GM19438 (cell line): ENCODE measurements around the gene APRT.

Experiments
- ATAC-seq: cut with Tn5 transposase; IDR thresholded peaks from one replicate; pipeline ENCODE4 v1.9.1; 2021; ENCODE audit warnings: low read depth; ENCODE audit not compliant: unreplicated experiment

The APRT gene

GRCh38 chr16:88809068-88809675 is 2.6 kb downstream of the APRT start:
- no peak for ATAC-seq

- ATAC-seq, result no peak
These were observed 3.9 kb downstream of the APRT start for GRCh38 chr16:88807626-88808453.

- no peak for ATAC-seq
These were observed 4.5 kb downstream of the APRT start for GRCh38 chr16:88807142-88807625.

GRCh38 chr16:88806491-88807111 is 5.1 kb downstream of the APRT start:
- ATAC-seq, result no peak

GRCh38 chr16:88805887-88806393 is 5.8 kb downstream of the APRT start:
- no peak for ATAC-seq

GRCh38 chr16:88805340-88805715 is 6.4 kb downstream of the APRT start:
- ATAC-seq, result no peak

- no peak for ATAC-seq
These were observed 7.0 kb downstream of the APRT start for GRCh38 chr16:88804552-88805339.

- ATAC-seq, result no peak
These were observed 7.6 kb downstream of the APRT start for GRCh38 chr16:88804173-88804551.

GRCh38 chr16:88803264-88803987 is 8.3 kb downstream of the APRT start, which contains the start of gene CDT1:
Gene CDT1 (plus strand): TSS chr16:88803789. CDS start chr16:88803832, 43 bp downstream.
- no peak for ATAC-seq

GRCh38 chr16:88800277-88800592 is 11.5 kb downstream of the APRT start:
- ATAC-seq, result no peak

GRCh38 chr16:88799569-88800276 is 12.0 kb downstream of the APRT start:
- no peak for ATAC-seq

- no peak for ATAC-seq
These were observed 12.8 kb downstream of the APRT start for GRCh38 chr16:88798772-88799455.

GRCh38 chr16:88798073-88798472 is 13.7 kb downstream of the APRT start:
- ATAC-seq, result no peak

- no peak for ATAC-seq
These were observed 15.4 kb downstream of the APRT start for GRCh38 chr16:88796278-88796677.

- no peak for ATAC-seq
These were observed 18.3 kb downstream of the APRT start for GRCh38 chr16:88793251-88793954.

GRCh38 chr16:88792668-88793250 is 19.0 kb downstream of the APRT start:
- no peak for ATAC-seq

- no peak for ATAC-seq
These were observed 19.6 kb downstream of the APRT start for GRCh38 chr16:88792078-88792550.
